A673 (cell line): ENCODE measurements around the gene UTP25. TPM values are rescaled to one million over a fixed set of nuclear protein-coding genes. Genes with fewer than 3 reads are reported as not detected.

Experiments
- BruUV-seq: library from RNA; stranded (reverse); fragments of 400-500 nt; replicated peaks from 2 replicates; lab custom pipeline; 2021; lab: Mats Ljungman, UMichigan
- CTCF ChIA-PET: fragments of 300-600 bp; sonication (Branson Sonifier 250); formaldehyde crosslinking; loops from one replicate; lab custom pipeline; 2022; ENCODE audit warnings: antibody characterized with exemption; lab: Charles Lee
- POLR2A ChIA-PET: fragments of 300-600 bp; sonication (Branson Sonifier 250); formaldehyde crosslinking; loops from one replicate; lab custom pipeline; 2022; ENCODE audit warnings: antibody characterized with exemption; ENCODE audit not compliant: low non-redundant PET; lab: Charles Lee
- DNase-seq: peaks from one replicate; pipeline ENCODE4 v3.0.0-alpha.2; 2015; ENCODE audit warnings: low spot score
- H3K27ac ChIP-seq: fragments of 200-600 bp; sonication (generic); 2 replicates; pipeline ENCODE4 v1.5.1; 2016; ENCODE audit warnings: mixed run types, low read depth, mild to moderate bottlenecking, mixed read lengths, antibody characterized with exemption, low read length; ENCODE audit not compliant: poor library complexity, severe bottlenecking
- H3K27me3 ChIP-seq: fragments of 200-600 bp; sonication (generic); replicated peaks from 2 replicates; pipeline ENCODE4 v1.6.1; 2017; ENCODE audit warnings: mixed run types, low read depth, mild to moderate bottlenecking, mixed read lengths, antibody characterized with exemption, low read length; ENCODE audit not compliant: insufficient read depth, poor library complexity
- H3K36me3 ChIP-seq: fragments of 200-600 bp; sonication (generic); 2 replicates; pipeline ENCODE4 v1.6.1; 2016; ENCODE audit warnings: mixed run types, mild to moderate bottlenecking, mixed read lengths, antibody characterized with exemption, low read length; ENCODE audit not compliant: insufficient read depth, poor library complexity, severe bottlenecking
- H3K4me1 ChIP-seq: fragments of 200-600 bp; sonication (generic); 2 replicates; pipeline ENCODE4 v1.6.1; 2017; ENCODE audit warnings: mixed run types, mild to moderate bottlenecking, mixed read lengths, antibody characterized with exemption, low read length; ENCODE audit not compliant: insufficient read depth, poor library complexity, severe bottlenecking
- H3K4me3 ChIP-seq: fragments of 200-600 bp; sonication (generic); 2 replicates; pipeline ENCODE4 v1.5.1; 2016; ENCODE audit warnings: low read depth, mixed run types, mild to moderate bottlenecking, mixed read lengths, low read length; ENCODE audit not compliant: poor library complexity, severe bottlenecking
- H3K9me3 ChIP-seq: fragments of 200-600 bp; sonication (generic); 2 replicates; pipeline ENCODE4 v1.6.1; 2016; ENCODE audit warnings: mixed run types, low read depth, mild to moderate bottlenecking, mixed read lengths, antibody characterized with exemption, low read length; ENCODE audit not compliant: poor library complexity, severe bottlenecking
- EZH2 ChIP-seq: fragments of 200-600 bp; sonication (generic); IDR thresholded peaks from 2 replicates; pipeline ENCODE4 v1.6.1; 2017; ENCODE audit warnings: borderline replicate concordance, low read depth, mild to moderate bottlenecking, mixed read lengths, antibody characterized with exemption, low read length; ENCODE audit not compliant: poor library complexity, severe bottlenecking
- intact Hi-C: fragments of 100-400 bp; cut with micrococcal nuclease; formaldehyde crosslinking; loops from one replicate; pipeline ENCODE4 v1.10.0; 2022; ENCODE audit not compliant: unreplicated experiment
- total RNA-seq: library from RNA; stranded (reverse); gene quantifications from 2 replicates; pipeline ENCODE4 v1.2.3, GENCODE V29; 2021
- TF ChIP-seq, protein P1 (sequence below): fragments of 300-800, 200-600 bp; sonication (generic); conservative IDR thresholded peaks from 2 replicates; pipeline ENCODE4 v1.5.1; 2017; ENCODE audit warnings: low read depth, mild to moderate bottlenecking, antibody characterized with exemption, low read length, moderate library complexity, mixed read lengths

Gene UTP25
- total RNA-seq, 1 experiment from 2014 or later: 11.5 TPM

DNA sequence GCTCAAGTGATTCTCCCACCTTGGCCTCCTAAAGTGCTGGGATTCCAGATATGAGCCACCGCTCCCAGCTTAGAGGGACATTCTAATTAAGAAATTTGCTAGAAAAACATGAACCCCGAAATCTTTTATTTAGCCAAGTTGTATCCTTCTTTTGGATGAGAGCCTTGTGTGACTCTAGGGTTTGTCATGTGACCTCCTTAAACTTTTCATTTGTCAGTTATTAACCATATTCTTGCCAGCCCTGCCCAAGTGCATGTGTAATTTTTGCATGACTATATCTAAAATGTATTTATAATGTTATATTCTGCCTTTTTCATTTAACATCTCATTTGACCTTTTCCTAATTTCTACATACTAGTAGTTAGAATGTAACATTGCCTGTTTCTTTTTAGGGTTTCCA lies 1.9 kb downstream of the UTP25 start:
- no peak overlapping the region for H3K27ac ChIP-seq
- TF ChIP-seq, protein P1, sequence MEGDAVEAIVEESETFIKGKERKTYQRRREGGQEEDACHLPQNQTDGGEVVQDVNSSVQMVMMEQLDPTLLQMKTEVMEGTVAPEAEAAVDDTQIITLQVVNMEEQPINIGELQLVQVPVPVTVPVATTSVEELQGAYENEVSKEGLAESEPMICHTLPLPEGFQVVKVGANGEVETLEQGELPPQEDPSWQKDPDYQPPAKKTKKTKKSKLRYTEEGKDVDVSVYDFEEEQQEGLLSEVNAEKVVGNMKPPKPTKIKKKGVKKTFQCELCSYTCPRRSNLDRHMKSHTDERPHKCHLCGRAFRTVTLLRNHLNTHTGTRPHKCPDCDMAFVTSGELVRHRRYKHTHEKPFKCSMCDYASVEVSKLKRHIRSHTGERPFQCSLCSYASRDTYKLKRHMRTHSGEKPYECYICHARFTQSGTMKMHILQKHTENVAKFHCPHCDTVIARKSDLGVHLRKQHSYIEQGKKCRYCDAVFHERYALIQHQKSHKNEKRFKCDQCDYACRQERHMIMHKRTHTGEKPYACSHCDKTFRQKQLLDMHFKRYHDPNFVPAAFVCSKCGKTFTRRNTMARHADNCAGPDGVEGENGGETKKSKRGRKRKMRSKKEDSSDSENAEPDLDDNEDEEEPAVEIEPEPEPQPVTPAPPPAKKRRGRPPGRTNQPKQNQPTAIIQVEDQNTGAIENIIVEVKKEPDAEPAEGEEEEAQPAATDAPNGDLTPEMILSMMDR: no peak
- no peak for TF ChIP-seq EZH2
- ChIA-PET CTCF (no interaction called here), POLR2A (no interaction called here)
- no TSS peak for BruUV-seq
- H3K27me3 ChIP-seq: no peaks in the 10 kb centered on the region
- peaks cover 40% of the 10 kb centered on the region for H3K36me3 ChIP-seq
- H3K9me3 ChIP-seq: no peaks in the 10 kb centered on the region
- no peak for DNase-seq
- H3K4me3 ChIP-seq: no peak overlapping the region
- intact Hi-C loops: no loop called here
- peaks cover 11% of the 10 kb centered on the region for H3K4me1 ChIP-seq

DNA sequence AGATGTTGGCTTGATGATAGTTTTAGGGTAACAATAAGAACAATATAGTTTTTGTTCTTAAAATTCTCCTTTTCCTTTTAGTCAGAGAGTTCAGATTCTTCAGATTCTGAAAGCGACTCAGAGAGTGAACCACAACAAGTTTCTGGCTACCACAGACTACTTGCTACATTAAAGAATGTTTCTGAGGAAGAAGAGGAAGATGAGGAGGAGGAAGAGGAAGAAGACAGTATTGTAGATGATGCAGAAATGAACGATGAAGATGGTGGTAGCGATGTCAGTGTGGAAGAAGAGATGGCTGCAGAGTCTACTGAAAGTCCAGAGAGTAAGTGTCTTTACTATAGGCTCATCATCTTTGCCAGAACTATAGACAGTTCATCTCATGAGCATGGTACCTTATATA lies 3.0 kb downstream of the UTP25 start:
- H3K36me3 ChIP-seq: peaks cover 50% of the 10 kb centered on the region
- no peak overlapping the region for H3K27ac ChIP-seq
- no peak overlapping the region for H3K4me3 ChIP-seq
- ChIA-PET CTCF (interaction anchor here (1.0 kb wide), 1 partner anchor 20 kb away, joined by 4 read pairs; no protein-coding TSS in a partner anchor), POLR2A (no interaction called here)
- intact Hi-C loops: no loop called here
- DNase-seq: no peak
- H3K27me3 ChIP-seq: no peaks in the 10 kb centered on the region
- BruUV-seq: no TSS peak
- no peaks in the 10 kb centered on the region for H3K9me3 ChIP-seq
- peaks cover 11% of the 10 kb centered on the region for H3K4me1 ChIP-seq
- TF ChIP-seq, protein P1: no peak
- TF ChIP-seq EZH2: no peak

GRCh38 chr1:209831615-209832014 lies 3.8 kb downstream of the UTP25 start:
- no peak for DNase-seq
- ChIA-PET POLR2A (no interaction called here), CTCF (interaction anchor here (1.0 kb wide), 1 partner anchor 19 kb away, joined by 4 read pairs; no protein-coding TSS in a partner anchor)
- no TSS peak for BruUV-seq
- intact Hi-C loops: no loop called here
- Histone ChIP-seq H3K27me3 (no peaks in the 10 kb centered on the region), H3K4me1 (peaks cover 20% of the 10 kb centered on the region), H3K4me3 (no peak overlapping the region), H3K9me3 (no peaks in the 10 kb centered on the region), H3K27ac (no peak overlapping the region), H3K36me3 (peaks cover 59% of the 10 kb centered on the region)
- TF ChIP-seq, protein P1: no peak
- TF ChIP-seq EZH2: no peak
